Measurements from ENCODE around the gene URAD. TPM values are rescaled to one million over a fixed set of nuclear protein-coding genes. Genes with fewer than 3 reads are reported as not detected.

Gene URAD
- total RNA-seq, 2 experiments from 2014 or later, result not detected

- H3K27ac Mint-ChIP-seq, result no peak overlapping the region
- no peaks in the 10 kb centered on the region for H3K9me3 Mint-ChIP-seq
- intact Hi-C loops (cut with micrococcal nuclease), result no loop called here
- DNase-seq, result no peak
- peaks cover 14% of the 10 kb centered on the region for H3K4me1 Mint-ChIP-seq (ENCODE audit: low read depth)
- peaks cover 64% of the 10 kb centered on the region for H3K27me3 Mint-ChIP-seq
- H3K4me3 Mint-ChIP-seq, result no peak overlapping the region
- ChIA-PET POLR2A (no interaction called here), CTCF (interaction anchor here (1.0 to 2.8 kb wide), 7 partner anchors 8 to 135 kb away, joined by 3 to 21 read pairs (median 4); no protein-coding TSS in a partner anchor)
- H3K36me3 Mint-ChIP-seq, result no peaks in the 10 kb centered on the region
Observed at GRCh38 chr13:27961227-27962085, 27.0 kb downstream of the URAD start.

GRCh38 chr13:27960362-27961226 lies 27.9 kb downstream of the URAD start:
- peak overlapping the region; percentile 8 for H3K4me3 Mint-ChIP-seq
- CTCF ChIA-PET, result interaction anchor here (1.1 to 2.8 kb wide), 6 partner anchors 24 to 134 kb away, joined by 3 to 21 read pairs (median 5); no protein-coding TSS in a partner anchor
- H3K27ac Mint-ChIP-seq, result no peak overlapping the region
- peaks cover 61% of the 10 kb centered on the region for H3K27me3 Mint-ChIP-seq
- POLR2A ChIA-PET, result no interaction called here
- H3K4me1 Mint-ChIP-seq (ENCODE audit: low read depth), result peaks cover 11% of the 10 kb centered on the region
- H3K9me3 Mint-ChIP-seq, result no peaks in the 10 kb centered on the region
- intact Hi-C loops (cut with micrococcal nuclease), result no loop called here
- DNase-seq, result peak; percentile 61
- no peaks in the 10 kb centered on the region for H3K36me3 Mint-ChIP-seq

GRCh38 chr13:27959976-27960361 lies 28.5 kb downstream of the URAD start:
- POLR2A ChIA-PET, result no interaction called here
- H3K27me3 Mint-ChIP-seq, result peaks cover 61% of the 10 kb centered on the region

GRCh38 chr13:27956576-27957300 lies 31.8 kb downstream of the URAD start:
- H3K36me3 Mint-ChIP-seq, result no peaks in the 10 kb centered on the region
- CTCF ChIA-PET, result interaction anchor here (0.6 to 6.8 kb wide), 5 partner anchors 19 to 782 kb away, joined by 3 to 152 read pairs (median 3); no protein-coding TSS in a partner anchor

More at GRCh38 chr13:27959976-27960361, 28.5 kb downstream of the URAD start:
- H3K27ac Mint-ChIP-seq, result no peak overlapping the region
- H3K36me3 Mint-ChIP-seq, result no peaks in the 10 kb centered on the region
- DNase-seq, result no peak
- CTCF ChIA-PET, result interaction anchor here (1.1 to 2.8 kb wide), 5 partner anchors 24 to 133 kb away, joined by 3 to 21 read pairs (median 5); no protein-coding TSS in a partner anchor
- no peaks in the 10 kb centered on the region for H3K9me3 Mint-ChIP-seq
- H3K4me3 Mint-ChIP-seq, result peak overlapping the region; percentile 8
- peaks cover 11% of the 10 kb centered on the region for H3K4me1 Mint-ChIP-seq (ENCODE audit: low read depth)
- intact Hi-C loops (cut with micrococcal nuclease), result loop anchor here (10.0 kb wide), 1 partner anchor 585 kb away; no protein-coding TSS in a partner anchor

GRCh38 chr13:27955014-27955591 lies 33.4 kb downstream of the URAD start:
- Mint-ChIP-seq H3K4me1 (ENCODE audit: low read depth) (peaks cover 13% of the 10 kb centered on the region), H3K27me3 (peaks cover 61% of the 10 kb centered on the region), H3K36me3 (no peaks in the 10 kb centered on the region), H3K27ac (no peak overlapping the region), H3K4me3 (no peak overlapping the region), H3K9me3 (peaks cover under 1% of the 10 kb centered on the region)
- DNase-seq, result no peak
- POLR2A ChIA-PET, result no interaction called here
- intact Hi-C loops (cut with micrococcal nuclease), result loop anchor here (2.0 to 10.0 kb wide), 3 partner anchors 26 to 580 kb away; no protein-coding TSS in a partner anchor
- CTCF ChIA-PET, result interaction anchor here (1.0 to 6.8 kb wide), 14 partner anchors 9 to 593 kb away, joined by 3 to 152 read pairs (median 6); partner anchors contain the start of gene PDX1

More at GRCh38 chr13:27956576-27957300, 31.8 kb downstream of the URAD start:
- POLR2A ChIA-PET, result no interaction called here
- H3K4me1 Mint-ChIP-seq (ENCODE audit: low read depth), result peaks cover 21% of the 10 kb centered on the region
- no peak overlapping the region for H3K27ac Mint-ChIP-seq
- no peaks in the 10 kb centered on the region for H3K9me3 Mint-ChIP-seq
- intact Hi-C loops (cut with micrococcal nuclease), result loop anchor here (10.0 kb wide), 1 partner anchor 582 kb away; no protein-coding TSS in a partner anchor
- H3K4me3 Mint-ChIP-seq, result no peak overlapping the region
- DNase-seq, result no peak
- H3K27me3 Mint-ChIP-seq, result peaks cover 62% of the 10 kb centered on the region

GRCh38 chr13:27954406-27954851 lies 34.1 kb downstream of the URAD start:
- DNase-seq, result no peak
- Mint-ChIP-seq H3K27ac (no peak overlapping the region), H3K9me3 (peaks cover 4% of the 10 kb centered on the region), H3K4me1 (ENCODE audit: low read depth) (peaks cover 10% of the 10 kb centered on the region), H3K27me3 (peaks cover 60% of the 10 kb centered on the region), H3K36me3 (no peaks in the 10 kb centered on the region), H3K4me3 (peak overlapping the region; percentile 58)
- intact Hi-C loops (cut with micrococcal nuclease), result loop anchor here (2.0 to 10.0 kb wide), 3 partner anchors 26 to 580 kb away; no protein-coding TSS in a partner anchor
- ChIA-PET CTCF (interaction anchor here (0.6 to 6.8 kb wide), 26 partner anchors 9 to 592 kb away, joined by 3 to 152 read pairs (median 5); partner anchors contain the start of gene PDX1), POLR2A (no interaction called here)

- no peak overlapping the region for H3K27ac Mint-ChIP-seq
- peak; percentile 75 for DNase-seq
- peaks cover 4% of the 10 kb centered on the region for H3K9me3 Mint-ChIP-seq
- ChIA-PET CTCF (interaction anchor here (0.6 to 6.8 kb wide), 31 partner anchors 8 to 591 kb away, joined by 3 to 152 read pairs (median 5); partner anchors contain the start of gene PDX1), POLR2A (no interaction called here)
- intact Hi-C loops (cut with micrococcal nuclease), result loop anchor here (1.0 to 10.0 kb wide), 4 partner anchors 25 to 579 kb away; no protein-coding TSS in a partner anchor
- H3K27me3 Mint-ChIP-seq, result peaks cover 57% of the 10 kb centered on the region
- no peaks in the 10 kb centered on the region for H3K36me3 Mint-ChIP-seq
- peaks cover 10% of the 10 kb centered on the region for H3K4me1 Mint-ChIP-seq (ENCODE audit: low read depth)
- peak overlapping the region; percentile 58 for H3K4me3 Mint-ChIP-seq
Observed at GRCh38 chr13:27953676-27954405, 34.7 kb downstream of the URAD start.

- ChIA-PET CTCF (interaction anchor here (0.6 to 6.8 kb wide), 26 partner anchors 9 to 591 kb away, joined by 3 to 152 read pairs (median 6); partner anchors contain the start of gene PDX1), POLR2A (no interaction called here)
- intact Hi-C loops (cut with micrococcal nuclease), result loop anchor here (1.0 to 10.0 kb wide), 2 partner anchors 123 to 578 kb away; no protein-coding TSS in a partner anchor
- Mint-ChIP-seq H3K4me3 (no peak overlapping the region), H3K36me3 (no peaks in the 10 kb centered on the region), H3K4me1 (ENCODE audit: low read depth) (peaks cover 10% of the 10 kb centered on the region), H3K27ac (no peak overlapping the region), H3K9me3 (peaks cover 4% of the 10 kb centered on the region), H3K27me3 (peaks cover 54% of the 10 kb centered on the region)
- no peak for DNase-seq
Observed at GRCh38 chr13:27952876-27953675, 35.4 kb downstream of the URAD start.

GRCh38 chr13:27942972-27943371 lies 45.5 kb downstream of the URAD start:
- Mint-ChIP-seq H3K4me1 (ENCODE audit: low read depth) (no peaks in the 10 kb centered on the region), H3K27ac (no peak overlapping the region), H3K4me3 (no peak overlapping the region), H3K9me3 (peaks cover 15% of the 10 kb centered on the region), H3K36me3 (no peaks in the 10 kb centered on the region), H3K27me3 (peaks cover 10% of the 10 kb centered on the region)
- intact Hi-C loops (cut with micrococcal nuclease), result no loop called here
- CTCF ChIA-PET, result interaction anchor here (0.7 to 1.9 kb wide), 2 partner anchors 10 to 30 kb away, joined by 3 to 7 read pairs; no protein-coding TSS in a partner anchor
- POLR2A ChIA-PET, result no interaction called here
- no peak for DNase-seq

Measured in activated CD4-positive, alpha-beta memory T cell treated with anti-CD3 and anti-CD28 coated beads for 36 hours (primary cell).